Body of pancreas (tissue), 4 donors: ENCODE measurements around the gene HNRNPF.

Experiments
- POLR2A ChIP-seq, 3 donors: fragments of 450-650 bp; IDR thresholded peaks; one replicate each; pipeline ENCODE4 v1.6.1; 2016; ENCODE audit warnings: antibody characterized with exemption in 3 of 3, mild to moderate bottlenecking in 2 of 3
- TF ChIP-seq, protein P1 (sequence below), 7 experiments: fragments of 450-650 bp in 4 of 7; fragments of 200-600 bp in 3 of 7; sonication (generic) in 3 of 7; IDR thresholded peaks; one replicate each; pipeline ENCODE4 v1.5.1; 2016 to 2019; ENCODE audit warnings: antibody characterized with exemption in 7 of 7

DNA sequence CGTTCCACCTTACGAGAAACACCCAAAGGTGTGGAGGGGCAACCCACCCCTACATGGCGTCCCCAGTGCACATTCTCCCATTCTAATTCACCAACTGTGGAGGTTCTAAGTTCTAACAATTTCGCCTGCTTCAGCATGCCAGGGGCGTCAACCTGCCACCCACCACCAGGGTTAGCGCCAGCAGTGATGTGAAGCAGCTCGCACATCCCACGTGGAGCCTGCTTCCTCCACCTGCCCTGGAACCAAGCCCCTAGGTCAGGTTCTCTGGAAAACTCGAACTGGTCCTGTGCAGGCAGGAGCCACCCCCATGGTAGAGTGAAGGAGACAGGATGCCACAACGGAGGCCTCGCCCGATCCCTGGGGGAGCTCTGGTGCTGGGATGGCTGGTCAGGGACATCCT, 70.9 kb downstream of the HNRNPF start:
- TF ChIP-seq, protein P1, sequence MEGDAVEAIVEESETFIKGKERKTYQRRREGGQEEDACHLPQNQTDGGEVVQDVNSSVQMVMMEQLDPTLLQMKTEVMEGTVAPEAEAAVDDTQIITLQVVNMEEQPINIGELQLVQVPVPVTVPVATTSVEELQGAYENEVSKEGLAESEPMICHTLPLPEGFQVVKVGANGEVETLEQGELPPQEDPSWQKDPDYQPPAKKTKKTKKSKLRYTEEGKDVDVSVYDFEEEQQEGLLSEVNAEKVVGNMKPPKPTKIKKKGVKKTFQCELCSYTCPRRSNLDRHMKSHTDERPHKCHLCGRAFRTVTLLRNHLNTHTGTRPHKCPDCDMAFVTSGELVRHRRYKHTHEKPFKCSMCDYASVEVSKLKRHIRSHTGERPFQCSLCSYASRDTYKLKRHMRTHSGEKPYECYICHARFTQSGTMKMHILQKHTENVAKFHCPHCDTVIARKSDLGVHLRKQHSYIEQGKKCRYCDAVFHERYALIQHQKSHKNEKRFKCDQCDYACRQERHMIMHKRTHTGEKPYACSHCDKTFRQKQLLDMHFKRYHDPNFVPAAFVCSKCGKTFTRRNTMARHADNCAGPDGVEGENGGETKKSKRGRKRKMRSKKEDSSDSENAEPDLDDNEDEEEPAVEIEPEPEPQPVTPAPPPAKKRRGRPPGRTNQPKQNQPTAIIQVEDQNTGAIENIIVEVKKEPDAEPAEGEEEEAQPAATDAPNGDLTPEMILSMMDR (IDR thresholded peaks at IDR 0.05), result no peak
- no peak for TF ChIP-seq POLR2A (IDR thresholded peaks at IDR 0.05)
